Activated effector memory CD4-positive, alpha-beta T cell treated with Interleukin-2 at 50 U/mL for 16 hours (primary cell): Measurements from ENCODE around the gene GUCA1C.

Experiments used
- DNase-seq: peaks from one replicate; pipeline ENCODE4 v3.0.0-alpha.2; 2020

The GUCA1C gene

DNA sequence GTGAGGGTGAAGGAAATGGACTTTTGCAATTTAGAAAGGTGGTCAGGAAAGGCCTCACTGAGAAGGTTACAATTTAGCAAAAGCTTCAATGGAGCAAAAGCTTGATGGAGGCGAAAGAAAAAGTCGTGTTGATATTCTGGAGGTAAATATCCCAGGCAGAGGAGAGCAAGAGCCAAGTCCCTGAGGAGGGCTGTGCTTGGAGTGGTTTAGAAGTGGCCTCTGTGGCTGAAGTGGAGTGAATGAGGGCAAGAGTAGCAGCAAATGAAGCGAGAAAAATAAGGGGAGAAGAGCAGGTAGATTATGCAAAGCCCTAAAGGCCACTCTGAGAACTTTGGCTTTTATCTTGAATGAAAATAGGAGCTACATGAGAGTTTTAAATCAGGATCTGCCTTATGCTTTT is 54.1 kb downstream of the GUCA1C start:
- DNase-seq = no peak

DNA sequence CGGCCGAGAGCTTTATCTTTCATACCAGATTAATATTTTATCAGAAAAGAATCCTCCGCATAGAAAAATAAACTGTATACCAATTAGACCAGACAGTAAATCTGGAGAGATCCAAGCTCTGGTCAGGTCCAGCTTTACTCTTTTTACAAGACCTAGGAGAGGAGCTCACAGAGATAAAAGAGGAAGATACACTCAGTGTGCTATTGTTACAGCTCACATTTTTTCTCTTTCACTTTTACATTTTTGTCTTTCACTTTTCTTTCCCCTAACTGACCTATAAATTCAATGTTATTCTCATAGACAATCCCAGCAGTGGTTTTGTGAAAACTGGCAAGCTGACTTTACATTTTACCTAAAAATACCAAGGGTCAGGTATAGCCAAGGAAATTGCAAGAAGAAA is 55.8 kb downstream of the GUCA1C start:
- no peak for DNase-seq

DNA sequence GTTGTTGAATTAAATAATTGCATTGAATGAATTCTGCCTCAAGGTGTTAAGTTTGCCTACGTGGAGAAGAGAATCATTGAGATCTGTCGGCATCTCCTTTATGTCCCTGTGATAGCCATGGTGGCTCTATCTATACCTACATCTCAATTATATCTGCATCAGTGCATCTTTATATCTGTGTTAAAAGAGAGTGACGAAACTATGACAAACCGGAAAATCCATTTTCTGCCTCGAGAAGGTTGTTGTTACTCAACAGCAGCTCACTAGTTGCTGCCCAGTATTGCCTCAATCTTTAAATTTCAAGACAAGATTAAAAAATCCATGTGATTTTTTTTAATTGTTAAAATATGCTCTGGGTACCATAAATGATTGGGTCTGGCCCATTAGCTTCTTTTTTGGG is 58.7 kb downstream of the GUCA1C start:
- DNase-seq = no peak

DNA sequence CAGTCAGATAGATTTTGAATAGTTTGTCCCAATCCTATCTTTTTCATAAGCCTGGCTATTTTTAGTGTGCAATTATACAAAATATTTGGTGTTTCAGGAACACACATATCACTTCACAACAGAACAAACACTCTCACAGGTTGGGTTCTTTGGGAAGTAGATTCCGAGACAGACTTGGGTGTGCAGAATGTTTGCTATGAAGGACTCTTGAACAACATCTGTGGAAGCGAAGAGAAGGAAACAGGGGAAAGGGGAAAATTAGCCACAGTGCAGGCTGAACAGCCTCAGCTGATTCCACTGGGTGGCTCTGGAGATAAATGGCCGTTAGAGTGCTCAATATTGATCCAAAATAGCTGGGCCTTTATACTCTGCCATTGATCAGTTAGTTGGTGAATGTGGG is 61.8 kb downstream of the GUCA1C start:
- no peak for DNase-seq

DNA sequence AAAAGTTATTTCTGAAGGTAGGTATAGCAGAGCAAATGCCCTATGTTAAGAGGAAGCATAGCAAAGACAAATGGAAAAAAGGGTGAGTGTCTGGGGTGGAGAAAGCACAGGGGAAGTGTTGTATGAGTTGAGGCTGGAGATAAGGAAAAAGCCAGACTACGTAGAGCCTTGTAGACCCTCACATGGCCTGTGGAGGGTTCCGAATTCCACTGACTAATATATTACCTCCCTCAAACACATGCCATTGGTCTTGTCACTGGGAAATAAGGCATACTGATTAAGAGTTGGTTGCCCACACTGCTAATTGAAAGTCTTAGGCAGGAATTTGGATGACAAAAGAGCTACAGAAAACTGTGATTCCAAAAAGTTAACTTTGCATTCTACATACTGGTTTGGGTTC is 65.9 kb downstream of the GUCA1C start:
- no peak for DNase-seq

DNA sequence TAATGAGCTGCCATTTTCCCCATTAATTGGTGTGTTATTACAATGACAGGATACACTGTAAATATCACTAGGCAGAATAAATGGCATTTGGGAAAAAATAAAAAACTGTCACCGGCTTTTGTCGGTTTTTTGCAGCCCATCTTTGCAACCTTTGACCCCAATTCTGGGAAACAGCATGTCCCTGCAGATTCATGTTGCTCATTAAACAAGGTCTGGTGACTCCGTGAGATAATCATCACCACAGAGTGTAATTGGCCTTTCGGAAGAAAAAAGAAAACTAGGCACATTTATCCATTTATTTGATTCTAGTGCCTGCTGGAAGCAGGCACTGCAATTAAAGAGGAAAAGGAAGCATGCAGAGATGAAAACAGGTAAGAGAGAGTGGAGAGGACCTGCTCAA is 66.6 kb downstream of the GUCA1C start:
- no peak for DNase-seq

DNA sequence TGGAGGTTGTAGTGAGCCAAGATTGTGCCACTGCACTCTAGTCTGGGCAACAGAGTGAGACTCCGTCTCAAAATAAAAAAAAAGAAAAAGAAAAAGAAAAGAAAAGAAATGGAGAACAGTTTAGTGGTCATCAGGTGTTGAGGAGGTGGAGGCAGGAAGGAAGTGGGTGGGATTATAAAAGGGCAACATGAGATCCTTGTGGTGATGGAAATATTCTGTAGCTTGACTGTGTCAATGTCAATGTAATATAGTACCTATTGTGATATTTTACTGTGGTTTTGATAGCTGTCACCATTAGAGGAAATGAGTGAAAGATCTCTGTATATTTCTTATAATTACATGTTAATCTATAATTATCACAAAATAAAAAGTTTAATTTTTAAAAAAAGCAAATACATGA is 70.3 kb downstream of the GUCA1C start:
- DNase-seq = no peak

DNA sequence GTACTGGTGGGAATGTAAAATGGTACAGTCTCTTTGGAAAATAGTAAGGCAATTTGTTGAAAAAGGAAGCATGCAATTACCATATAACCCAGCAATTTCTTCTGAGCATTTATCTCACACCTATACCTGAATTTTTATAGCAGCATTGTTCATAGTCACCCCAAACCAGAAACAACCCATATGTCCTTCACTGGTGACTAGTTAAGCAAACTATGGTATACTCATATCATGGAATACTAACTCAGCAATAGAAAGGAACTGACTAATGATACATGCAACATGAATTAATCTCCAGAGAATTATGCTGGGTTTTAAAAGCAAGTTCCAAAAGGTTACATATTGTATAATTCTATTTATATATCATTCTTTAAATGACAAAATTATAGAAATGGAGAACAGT is 70.9 kb downstream of the GUCA1C start:
- DNase-seq = no peak

DNA sequence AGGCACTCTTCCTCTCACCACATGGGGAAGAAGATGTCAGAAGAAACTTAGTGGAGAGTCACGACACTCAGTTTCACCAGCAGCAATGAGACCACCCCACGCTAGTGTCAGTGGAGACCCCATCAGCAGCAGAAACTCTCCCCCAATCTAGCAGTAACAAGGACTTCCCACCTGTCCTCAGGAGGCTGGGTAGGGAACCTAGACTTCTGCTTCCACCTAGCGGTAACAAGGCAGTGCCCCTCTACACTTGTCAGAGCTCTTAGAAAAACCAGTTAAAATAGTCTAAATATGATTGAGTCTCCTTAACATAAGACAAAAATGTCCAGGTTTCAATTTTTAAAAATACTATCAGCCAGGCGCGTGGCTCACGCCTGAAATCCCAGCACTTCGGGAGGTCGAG is 73.8 kb downstream of the GUCA1C start:
- no peak for DNase-seq

DNA sequence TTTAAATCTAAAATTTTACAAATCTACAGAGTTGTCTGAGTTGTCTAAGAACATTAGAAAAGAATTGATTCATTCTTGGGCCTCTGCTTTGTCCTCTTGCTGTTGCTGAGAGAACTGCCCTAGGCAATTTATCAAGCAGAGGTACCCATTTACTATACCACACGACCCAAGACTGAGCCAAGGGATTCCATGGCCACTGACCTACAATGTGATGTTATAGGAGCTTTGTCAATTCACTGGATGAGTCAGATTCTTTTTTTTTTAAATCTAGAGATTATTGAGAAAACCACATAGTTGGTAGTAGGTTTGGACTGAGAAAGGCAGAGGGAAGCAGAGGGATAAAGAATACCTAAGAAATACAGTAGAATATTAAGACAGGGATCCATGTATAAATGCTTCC is 75.8 kb downstream of the GUCA1C start:
- no peak for DNase-seq

DNA sequence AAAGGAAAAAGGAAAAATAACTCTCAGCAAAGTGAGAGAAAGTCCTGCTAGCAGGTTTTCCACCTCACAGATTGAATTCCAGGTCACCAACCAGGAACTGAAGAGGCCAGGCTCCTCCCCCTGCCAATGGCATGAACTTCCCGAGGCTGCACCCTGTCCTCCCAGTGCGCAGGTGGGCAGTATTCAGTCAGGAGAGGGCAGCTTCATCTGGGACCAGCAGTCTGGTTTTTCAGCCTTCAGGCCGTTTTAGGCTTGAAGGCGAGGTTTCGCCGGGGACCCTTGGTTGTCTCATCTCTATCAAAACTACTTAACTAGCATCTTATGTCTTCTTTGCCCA is 89.9 kb downstream of the GUCA1C start:
- DNase-seq = no peak

DNA sequence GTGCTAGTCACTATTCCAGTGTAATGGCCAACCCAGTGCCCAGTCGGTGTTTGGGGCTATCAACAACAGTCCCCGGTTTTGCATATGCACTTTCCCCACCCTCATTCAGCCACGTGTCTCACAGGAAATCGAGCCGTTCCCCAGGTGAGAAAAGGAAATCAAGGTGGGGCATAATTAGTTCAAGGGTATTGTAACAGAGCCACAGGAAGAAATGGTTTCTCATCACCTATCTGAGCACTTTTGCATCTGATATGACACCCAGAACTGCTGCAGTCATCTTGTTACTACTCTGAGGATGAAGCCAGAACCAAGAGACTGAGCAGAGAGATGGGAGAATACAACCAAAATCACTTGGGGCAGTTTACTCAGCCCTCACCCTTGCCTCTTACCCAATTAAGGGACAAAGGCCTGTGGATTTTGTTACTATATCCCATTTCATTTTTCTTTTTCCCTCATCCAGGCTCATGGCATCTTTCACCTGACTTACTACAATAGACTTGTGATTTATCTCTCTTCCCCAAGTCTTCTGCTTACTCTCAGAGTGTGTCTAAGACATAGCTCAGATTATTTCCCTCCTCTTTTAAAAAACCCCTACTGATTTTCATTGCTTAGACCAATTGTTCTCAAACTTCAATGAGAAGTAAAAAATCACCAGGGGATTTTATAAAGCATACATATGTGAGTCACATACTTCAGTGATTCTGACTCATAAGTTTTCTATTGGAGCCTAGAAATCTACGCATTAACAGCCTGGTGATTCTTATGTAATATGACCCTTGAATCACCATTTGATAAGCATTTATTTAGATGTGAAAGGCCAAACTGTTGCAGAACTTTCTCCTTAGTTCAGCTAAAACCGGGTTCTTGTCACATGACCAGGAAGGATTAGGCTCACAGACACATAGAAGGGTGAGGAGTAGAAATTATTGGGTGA is 90.5 kb downstream of the GUCA1C start:
- DNase-seq = no peak

DNA sequence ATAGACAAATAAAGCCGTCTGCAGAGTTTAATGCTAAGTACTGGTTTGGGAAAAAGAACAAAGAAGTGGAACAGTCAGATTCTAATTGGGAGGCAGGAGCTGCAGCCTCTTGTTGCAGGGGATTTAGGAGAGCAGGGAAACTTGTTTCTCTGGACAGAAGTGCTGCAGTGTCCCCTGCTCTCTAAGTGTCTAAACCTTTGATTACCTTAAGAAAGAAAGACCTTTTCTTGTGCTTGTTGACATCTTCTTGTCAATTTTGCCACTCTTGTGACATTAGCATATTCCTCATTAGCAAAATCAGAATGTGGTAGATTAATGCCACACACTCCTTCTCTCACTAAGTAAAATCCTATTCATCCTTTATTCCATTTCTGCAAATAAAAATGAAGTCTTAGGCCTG is 92.3 kb downstream of the GUCA1C start:
- DNase-seq = no peak
